ENCODE results near the gene PREX1.

DNA sequence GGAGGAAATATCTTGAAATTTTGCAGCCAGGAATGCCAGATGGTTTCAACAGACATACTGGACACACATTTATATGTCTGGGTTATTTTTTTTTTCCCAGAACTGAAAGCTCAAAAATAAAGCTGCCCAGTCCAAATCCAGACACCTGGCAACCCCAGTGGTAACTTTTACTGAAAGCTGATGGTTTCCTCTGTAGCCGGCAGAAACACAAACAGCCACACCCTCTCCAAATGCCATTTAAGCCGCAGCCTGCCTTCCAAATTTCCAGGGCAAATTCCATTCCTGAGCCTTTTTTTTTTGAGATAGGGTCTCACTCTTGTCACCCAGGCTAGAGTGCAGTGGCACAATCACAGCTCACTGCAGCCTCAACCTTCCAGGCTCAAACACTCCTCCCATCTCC lies 6.5 kb upstream of the PREX1 start:
- TF ChIP-seq, protein P1, sequence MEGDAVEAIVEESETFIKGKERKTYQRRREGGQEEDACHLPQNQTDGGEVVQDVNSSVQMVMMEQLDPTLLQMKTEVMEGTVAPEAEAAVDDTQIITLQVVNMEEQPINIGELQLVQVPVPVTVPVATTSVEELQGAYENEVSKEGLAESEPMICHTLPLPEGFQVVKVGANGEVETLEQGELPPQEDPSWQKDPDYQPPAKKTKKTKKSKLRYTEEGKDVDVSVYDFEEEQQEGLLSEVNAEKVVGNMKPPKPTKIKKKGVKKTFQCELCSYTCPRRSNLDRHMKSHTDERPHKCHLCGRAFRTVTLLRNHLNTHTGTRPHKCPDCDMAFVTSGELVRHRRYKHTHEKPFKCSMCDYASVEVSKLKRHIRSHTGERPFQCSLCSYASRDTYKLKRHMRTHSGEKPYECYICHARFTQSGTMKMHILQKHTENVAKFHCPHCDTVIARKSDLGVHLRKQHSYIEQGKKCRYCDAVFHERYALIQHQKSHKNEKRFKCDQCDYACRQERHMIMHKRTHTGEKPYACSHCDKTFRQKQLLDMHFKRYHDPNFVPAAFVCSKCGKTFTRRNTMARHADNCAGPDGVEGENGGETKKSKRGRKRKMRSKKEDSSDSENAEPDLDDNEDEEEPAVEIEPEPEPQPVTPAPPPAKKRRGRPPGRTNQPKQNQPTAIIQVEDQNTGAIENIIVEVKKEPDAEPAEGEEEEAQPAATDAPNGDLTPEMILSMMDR (IDR thresholded peaks at IDR 0.05) = no peak
- no peak for TF ChIP-seq POLR2A (IDR thresholded peaks at IDR 0.05)
